Nephron progenitor cell (in vitro differentiated cells): ENCODE measurements around the gene LSM2.

ENCODE experiments used
- DNase-seq: peaks from one replicate; pipeline ENCODE4 v3.0.0; 2021
- H3K27ac Mint-ChIP-seq: 2 replicates; pipeline ENCODE4 v1.8.0; 2021; ENCODE audit warnings: mild to moderate bottlenecking, moderate library complexity, mixed read lengths
- H3K27me3 Mint-ChIP-seq: 2 replicates; pipeline ENCODE4 v1.8.0; 2021; ENCODE audit warnings: mild to moderate bottlenecking, low read depth, mixed read lengths; ENCODE audit not compliant: poor library complexity
- H3K36me3 Mint-ChIP-seq: 2 replicates; pipeline ENCODE4 v1.8.0; 2021; ENCODE audit warnings: low read depth, mixed read lengths
- H3K4me1 Mint-ChIP-seq: 2 replicates; pipeline ENCODE4 v1.8.0; 2021; ENCODE audit warnings: mixed read lengths
- H3K4me3 Mint-ChIP-seq: 2 replicates; pipeline ENCODE4 v1.8.0; 2021; ENCODE audit warnings: mild to moderate bottlenecking, moderate library complexity, mixed read lengths
- H3K9me3 Mint-ChIP-seq: 2 replicates; pipeline ENCODE4 v1.8.0; 2021; ENCODE audit warnings: mild to moderate bottlenecking, moderate library complexity, mixed read lengths
- CTCF ChIP-seq: fragments of 200-600 bp; sonication (generic); IDR thresholded peaks from 2 replicates; pipeline ENCODE4 v1.5.0; 2021; ENCODE audit warnings: antibody characterized with exemption

The LSM2 gene

DNA sequence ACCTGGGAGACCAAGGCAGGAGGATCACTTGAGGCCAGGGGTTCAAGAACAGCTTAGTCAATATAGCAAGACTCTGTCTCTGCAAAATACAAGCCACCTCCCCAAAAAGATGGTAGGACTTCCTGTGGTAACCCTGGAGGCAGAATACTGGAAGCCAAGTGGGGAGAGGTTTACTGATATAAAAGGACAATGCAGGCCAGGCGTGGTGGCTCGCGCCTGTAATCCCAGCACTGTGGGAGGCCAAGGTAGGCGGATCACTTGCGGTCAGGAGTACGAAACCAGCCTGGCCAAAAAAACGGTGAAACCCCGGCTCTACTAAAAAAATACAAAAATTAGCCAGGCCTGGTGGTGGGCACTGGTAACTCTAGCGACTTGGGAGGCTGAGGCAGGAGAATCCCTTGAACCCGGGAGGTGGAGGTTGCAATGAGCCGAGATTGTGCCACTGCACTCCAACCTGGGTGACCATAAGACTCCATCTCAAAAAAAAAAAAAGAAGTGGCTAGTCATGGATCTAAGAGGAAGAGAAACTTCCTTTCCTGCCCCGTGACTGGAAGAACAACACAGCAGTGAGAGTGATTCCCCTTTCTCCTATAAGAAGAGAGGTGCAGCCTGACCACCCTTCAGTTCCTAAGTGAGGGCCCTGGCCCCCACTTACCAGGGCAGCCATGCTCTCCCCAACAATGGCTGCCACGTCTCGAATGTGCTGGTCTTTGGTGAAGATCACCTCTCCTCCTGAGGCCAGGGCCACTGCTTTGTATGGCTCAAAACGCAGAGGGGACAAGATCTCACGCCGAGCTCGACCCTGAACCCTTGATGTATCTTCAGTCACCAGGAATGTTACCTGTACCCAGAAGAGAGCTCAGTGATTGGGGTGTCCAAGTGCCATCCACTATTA lies 38.2 kb downstream of the LSM2 start:
- Mint-ChIP-seq H3K27ac (no peak overlapping the region), H3K4me1 (peaks cover 26% of the 10 kb centered on the region), H3K36me3 (peaks cover 5% of the 10 kb centered on the region), H3K4me3 (no peak overlapping the region), H3K9me3 (no peaks in the 10 kb centered on the region), H3K27me3 (peaks cover 4% of the 10 kb centered on the region)
- DNase-seq, result no peak
- no peak for TF ChIP-seq CTCF

- DNase-seq, result no peak
- TF ChIP-seq CTCF, result no peak
- Mint-ChIP-seq H3K27me3 (peaks cover 8% of the 10 kb centered on the region), H3K27ac (no peak overlapping the region), H3K4me3 (no peak overlapping the region), H3K4me1 (peaks cover 39% of the 10 kb centered on the region), H3K36me3 (peaks cover 14% of the 10 kb centered on the region), H3K9me3 (no peaks in the 10 kb centered on the region)
These were observed 39.6 kb downstream of the LSM2 start for GRCh38 chr6:31767096-31767645.

DNA sequence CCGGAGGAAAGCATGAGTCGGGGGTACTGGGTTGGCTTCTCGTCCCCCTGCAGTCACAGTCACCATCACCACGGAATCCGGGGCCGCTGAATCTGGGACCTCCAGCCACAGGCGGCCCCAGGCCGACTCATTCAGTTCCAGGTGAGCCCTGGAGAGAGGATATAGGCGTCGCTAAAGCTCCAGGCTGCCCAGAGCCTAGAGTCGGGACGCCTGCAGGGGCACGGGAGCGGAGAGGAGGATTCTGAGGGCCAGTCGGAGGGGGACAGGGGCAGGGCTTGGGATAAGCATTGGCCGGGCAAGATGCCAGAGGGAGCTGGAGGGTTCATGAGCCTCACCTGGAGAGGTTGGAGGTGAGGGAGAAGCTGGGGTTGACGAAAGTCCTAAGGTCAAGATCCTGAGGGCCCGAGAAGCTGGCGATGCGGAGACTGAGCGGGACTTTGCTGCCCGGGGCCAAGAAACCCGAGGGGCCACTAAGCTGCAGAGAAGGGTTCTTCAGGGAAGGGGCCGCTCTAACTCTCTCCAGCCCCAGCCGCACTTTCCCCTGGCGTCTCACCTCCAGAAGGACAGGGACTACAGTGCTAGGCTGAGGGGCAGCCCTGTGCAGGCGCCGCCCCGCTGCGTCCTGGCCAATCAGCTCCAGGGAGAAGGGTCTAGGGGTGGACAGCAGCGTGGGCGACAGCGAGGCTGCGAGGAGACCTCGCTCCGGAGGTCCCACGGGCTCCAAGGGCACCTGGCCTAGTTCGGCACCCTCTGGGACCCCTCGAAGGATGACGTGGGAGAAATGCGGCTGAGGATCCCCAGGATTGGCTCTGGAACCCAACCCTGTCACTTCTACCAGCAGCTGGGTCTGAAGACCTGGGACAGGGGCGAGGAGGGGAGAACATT lies 40.6 kb downstream of the LSM2 start:
- TF ChIP-seq CTCF, result no peak
- peak overlapping the region; percentile 73 for H3K4me3 Mint-ChIP-seq
- peak; percentile 26 for DNase-seq
- peaks cover 46% of the 10 kb centered on the region for H3K4me1 Mint-ChIP-seq
- no peaks in the 10 kb centered on the region for H3K9me3 Mint-ChIP-seq
- H3K27ac Mint-ChIP-seq, result no peak overlapping the region
- peaks cover 18% of the 10 kb centered on the region for H3K36me3 Mint-ChIP-seq
- peaks cover 8% of the 10 kb centered on the region for H3K27me3 Mint-ChIP-seq

GRCh38 chr6:31765559-31765909 lies 41.2 kb downstream of the LSM2 start:
- H3K27me3 Mint-ChIP-seq, result peaks cover 8% of the 10 kb centered on the region

DNA sequence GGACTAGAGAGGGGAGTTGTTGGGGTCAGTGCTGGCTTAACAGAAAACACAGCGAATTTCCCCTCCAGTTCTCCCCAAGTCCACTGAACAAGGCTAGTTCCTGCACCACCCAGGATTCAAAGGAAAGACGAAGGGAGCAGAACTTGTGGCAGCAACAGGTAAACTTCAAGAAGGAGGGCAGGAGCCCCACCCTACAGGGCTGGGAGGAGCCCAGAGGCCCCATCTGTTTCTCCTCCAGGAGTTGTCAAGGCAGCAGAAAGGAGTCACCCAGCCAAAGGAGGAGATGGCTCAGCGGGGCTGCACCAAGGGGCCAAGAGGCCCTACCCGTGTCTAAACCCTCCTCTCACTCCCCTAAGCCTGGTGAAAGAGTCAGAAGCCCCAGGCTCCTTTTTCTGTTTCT lies 42.6 kb downstream of the LSM2 start:
- TF ChIP-seq CTCF, result no peak
- H3K27ac Mint-ChIP-seq, result no peak overlapping the region
- peaks cover 38% of the 10 kb centered on the region for H3K36me3 Mint-ChIP-seq
- no peak overlapping the region for H3K4me3 Mint-ChIP-seq
- no peak for DNase-seq
- H3K9me3 Mint-ChIP-seq, result no peaks in the 10 kb centered on the region
- H3K4me1 Mint-ChIP-seq, result peaks cover 49% of the 10 kb centered on the region
- peaks cover 8% of the 10 kb centered on the region for H3K27me3 Mint-ChIP-seq

More at GRCh38 chr6:31765559-31765909, 41.2 kb downstream of the LSM2 start:
- Mint-ChIP-seq H3K4me1 (peaks cover 49% of the 10 kb centered on the region), H3K36me3 (peaks cover 24% of the 10 kb centered on the region), H3K9me3 (no peaks in the 10 kb centered on the region), H3K27ac (no peak overlapping the region), H3K4me3 (no peak overlapping the region)
- TF ChIP-seq CTCF, result no peak
- DNase-seq, result no peak
